Pancreas (tissue), 10 donors: Measurements from ENCODE around the gene CYTL1. TPM values are rescaled to one million over a fixed set of nuclear protein-coding genes. Genes with fewer than 3 reads are reported as not detected.

Source experiments
- ATAC-seq, 4 donors: fragments of 200-7000 bp; cut with Tn5 transposase; one replicate each; pipeline versions ENCODE4 v1.8.0 to v1.9.1; 2020; ENCODE audit warnings: mild to moderate bottlenecking in 4 of 4, moderate library complexity in 4 of 4
- DNase-seq, 6 donors: peaks; one replicate each; pipeline ENCODE4 v3.0.0-alpha.2; 2020
- FAIRE-seq: peaks from 2 replicates; lab custom pipeline; 2012; peaks lifted over from hg19 to GRCh38; lab: Jason Lieb, UNC
- H3K27ac ChIP-seq, 4 donors: fragments of 200-600 bp; sonication (generic); 1 replicate in 3 of 4; 2 replicates in 1 of 4; pipeline versions ENCODE4 v1.5.0 to v1.8.0; 2020
- H3K27me3 ChIP-seq, 4 donors: fragments of 200-600 bp; one replicate each; pipeline ENCODE4 v1.8.0; 2021
- H3K36me3 ChIP-seq, 3 donors: fragments of 200-600 bp; sonication (generic) in 1 of 3; one replicate each; pipeline versions ENCODE4 v1.5.0 to v1.8.0; 2020 to 2021
- H3K4me1 ChIP-seq, 3 donors: fragments of 200-600 bp; one replicate each; pipeline ENCODE4 v1.8.0; 2021
- H3K4me3 ChIP-seq, 4 donors: fragments of 200-600 bp; sonication (generic) in 2 of 4; one replicate each; pipeline versions ENCODE4 v1.5.0 to v1.8.0; 2020 to 2021
- H3K9me3 ChIP-seq, 4 donors: fragments of 200-600 bp; one replicate each; pipeline ENCODE4 v1.8.0; 2021
- CTCF ChIP-seq, 4 donors: fragments of 200-600 bp; sonication (generic) in 3 of 4; IDR thresholded peaks; one replicate each; pipeline versions ENCODE4 v1.5.0 to v1.8.0; 2021; ENCODE audit warnings: antibody characterized with exemption in 4 of 4
- WGBS, 2 donors: extraction: QIAGEN DNeasy Blood & Tissue Kit; methylation state at CpG; one replicate each; pipeline ENCODE4 v1.1.7; 2013; 5-methylcytosine and 5-hydroxymethylcytosine counted together
- intact Hi-C, 3 donors: fragments of 100-400 bp; cut with DNase I; formaldehyde crosslinking; loops; one replicate each; pipeline versions ENCODE4 v1.11.1 to v1.14.2; 2022
- polyA plus RNA-seq, 2 donors: library from polyadenylated mRNA; stranded (reverse); fragments of 200-250 nt; gene quantifications; one replicate each; pipeline ENCODE4 v1.2.3, GENCODE V29; 2013
- total RNA-seq, 6 donors: library from RNA; stranded (reverse); fragmentation: NEBNext Ultra II Directional in 4 of 6; extraction: Animal tissue kit (Norgen Biotek cat#: 25700) in 4 of 6; gene quantifications; one replicate each; pipeline versions ENCODE4 v1.2.1 to v1.2.4, GENCODE V29; 2021 to 2023
- donor health status: healthy with polysubstance abuse.
- donor health status: DM: no; HTN: no; CAD: no; lungs with moderate emphysema.
- donor health status: DM: no; HTN: no; CAD: no.
- donor health status: control.
- donor health status: control.
- donor health status: Bipolar disorder and iron deficiency.
- donor health status: DM: yes; HTN: yes; CAD: no.
- donor health status: DM: no; HTN: no; CAD: no.
- donor health status: DM: no; HTN: no; CAD: no.
- donor health status: DM: yes; HTN: yes; CAD: no.

The CYTL1 gene
- total and polyA plus RNA-seq, 8 donors: 0.19 to 0.70 (median 0.29) TPM

- no peak for TF ChIP-seq CTCF (IDR thresholded peaks at IDR 0.05)
- 70 to 84% methylated on average over 14 of the region's 14 CpGs for WGBS, 2 donors
- Histone ChIP-seq H3K27ac (no peak overlapping the region), H3K36me3 (no peaks in the 10 kb centered on the region), H3K27me3 (no peaks in the 10 kb centered on the region), H3K4me1 (peaks cover 0 to 4% (median 0%) of the 10 kb centered on the region in 3 donors), H3K4me3 (no peak overlapping the region), H3K9me3 (no peaks in the 10 kb centered on the region)
- FAIRE-seq: no peak
- no peak for DNase-seq
- no peak for ATAC-seq
- intact Hi-C loops: no loop called here
Observed at GRCh38 chr4:4991541-4992099, 27.6 kb downstream of the CYTL1 start.

GRCh38 chr4:4990857-4991540 lies 28.3 kb downstream of the CYTL1 start:
- Histone ChIP-seq H3K4me3 (no peak overlapping the region), H3K27me3 (no peaks in the 10 kb centered on the region), H3K27ac (no peak overlapping the region), H3K4me1 (peaks cover 0 to 4% (median 0%) of the 10 kb centered on the region in 3 donors), H3K9me3 (no peaks in the 10 kb centered on the region), H3K36me3 (no peaks in the 10 kb centered on the region)
- ATAC-seq (peak in 3 of 4 donors; percentile 63 to 69 (median 69)), DNase-seq (peak in 5 of 6 donors; percentile 26 to 54 (median 48)), FAIRE-seq (no peak)
- TF ChIP-seq CTCF (IDR thresholded peaks at IDR 0.05): no peak
- intact Hi-C loops: no loop called here
- 64 to 72% methylated on average over 15 of the region's 15 CpGs for WGBS, 2 donors

GRCh38 chr4:4990329-4990728 lies 28.9 kb downstream of the CYTL1 start:
- Histone ChIP-seq H3K9me3 (no peaks in the 10 kb centered on the region), H3K4me1 (peaks cover 0 to 1% (median 0%) of the 10 kb centered on the region in 3 donors), H3K4me3 (no peak overlapping the region), H3K36me3 (no peaks in the 10 kb centered on the region), H3K27me3 (no peaks in the 10 kb centered on the region), H3K27ac (no peak overlapping the region)
- 73 to 86% methylated on average over 3 of the region's 3 CpGs for WGBS, 2 donors
- FAIRE-seq (no peak), DNase-seq (no peak), ATAC-seq (peak in 1 of 4 donors; percentile 5)
- TF ChIP-seq CTCF (IDR thresholded peaks at IDR 0.05): no peak
- intact Hi-C loops: no loop called here

GRCh38 chr4:4989083-4989622 lies 30.1 kb downstream of the CYTL1 start:
- Histone ChIP-seq H3K27ac (no peak overlapping the region), H3K4me3 (no peak overlapping the region), H3K4me1 (no peaks in the 10 kb centered on the region), H3K36me3 (no peaks in the 10 kb centered on the region), H3K27me3 (no peaks in the 10 kb centered on the region), H3K9me3 (no peaks in the 10 kb centered on the region)
- FAIRE-seq (no peak), ATAC-seq (no peak), DNase-seq (no peak)
- no peak for TF ChIP-seq CTCF (IDR thresholded peaks at IDR 0.05)
- 75 to 89% methylated on average over 10 of the region's 10 CpGs for WGBS, 2 donors
- intact Hi-C loops: no loop called here

GRCh38 chr4:4987656-4988055 lies 31.6 kb downstream of the CYTL1 start:
- intact Hi-C loops: no loop called here
- H3K27ac ChIP-seq: no peak overlapping the region
- no peak for TF ChIP-seq CTCF (IDR thresholded peaks at IDR 0.05)
- DNase-seq: no peak
- no peaks in the 10 kb centered on the region for H3K9me3 ChIP-seq
- FAIRE-seq: no peak
- H3K4me1 ChIP-seq: no peaks in the 10 kb centered on the region
- no peaks in the 10 kb centered on the region for H3K27me3 ChIP-seq
- no peak for ATAC-seq
- H3K36me3 ChIP-seq: no peaks in the 10 kb centered on the region
- WGBS, 2 donors: 54 to 72% methylated on average over 10 of the region's 10 CpGs
- H3K4me3 ChIP-seq: no peak overlapping the region
